OCI-LY1 (cell line): ENCODE results near the gene NUDT4.

Experiments used
- H2AFZ ChIP-seq: fragments of 200-600 bp; sonication (generic), shearing (Covaris generic); 2 replicates; pipeline ENCODE4 v1.6.0; 2014; ENCODE audit warnings: antibody characterized with exemption, mild to moderate bottlenecking, low read length
- H3F3A ChIP-seq: fragments of 200-600 bp; sonication (generic), shearing (Covaris generic); 2 replicates; pipeline ENCODE4 v1.6.0; 2014; ENCODE audit warnings: mild to moderate bottlenecking, antibody characterized with exemption, low read length, moderate library complexity; ENCODE audit not compliant: insufficient read depth
- H3K27ac ChIP-seq: fragments of 200-600 bp; sonication (generic); 2 replicates; pipeline ENCODE4 v1.5.1; 2014; ENCODE audit warnings: low read length, mixed run types, mild to moderate bottlenecking, low read depth; ENCODE audit not compliant: poor library complexity, severe bottlenecking
- H3K27me3 ChIP-seq: fragments of 200-600 bp; sonication (generic); 2 replicates; pipeline ENCODE4 v1.6.0; 2014; ENCODE audit warnings: antibody characterized with exemption, mild to moderate bottlenecking, low read length, moderate library complexity; ENCODE audit not compliant: insufficient read depth
- H3K36me3 ChIP-seq: fragments of 200-600 bp; sonication (generic); 2 replicates; pipeline ENCODE4 v1.6.1; 2014; ENCODE audit warnings: mild to moderate bottlenecking, antibody characterized with exemption, low read length, moderate library complexity, mixed read lengths; ENCODE audit not compliant: insufficient read depth
- H3K4me1 ChIP-seq: fragments of 200-600 bp; sonication (generic); 2 replicates; pipeline ENCODE4 v1.5.1; 2014; ENCODE audit warnings: mild to moderate bottlenecking, low read length, moderate library complexity; ENCODE audit not compliant: insufficient read depth, severe bottlenecking
- H3K4me2 ChIP-seq: fragments of 200-600 bp; sonication (generic), shearing (Covaris generic); 2 replicates; pipeline ENCODE4 v1.6.1; 2014; ENCODE audit warnings: low read length
- H3K4me3 ChIP-seq: fragments of 200-600 bp; sonication (generic); 2 replicates; pipeline ENCODE4 v1.5.1; 2014; ENCODE audit warnings: low read length, low read depth, mild to moderate bottlenecking, mixed read lengths; ENCODE audit not compliant: poor library complexity, severe bottlenecking
- H3K79me2 ChIP-seq: fragments of 200-600 bp; shearing (Covaris generic); 2 replicates; pipeline ENCODE4 v1.6.1; 2016; ENCODE audit warnings: mixed run types, low read length, mixed read lengths; ENCODE audit not compliant: insufficient read depth
- H3K9ac ChIP-seq: fragments of 200-600 bp; sonication (generic), shearing (Covaris generic); 2 replicates; pipeline ENCODE4 v1.6.1; 2014; ENCODE audit warnings: mild to moderate bottlenecking, low read length, mixed read lengths
- H3K9me2 ChIP-seq: fragments of 200-600 bp; sonication (generic), shearing (Covaris generic); 2 replicates; pipeline ENCODE4 v1.6.1; 2014; ENCODE audit warnings: low read depth, mild to moderate bottlenecking, low read length, mixed read lengths
- H3K9me3 ChIP-seq: fragments of 200-600 bp; shearing (Covaris generic); 2 replicates; pipeline ENCODE4 v1.6.1; 2014; ENCODE audit warnings: low read length, mixed read lengths
- H4K20me1 ChIP-seq: fragments of 200-600 bp; sonication (generic), shearing (Covaris generic); 2 replicates; pipeline ENCODE4 v1.6.0; 2016; ENCODE audit warnings: mild to moderate bottlenecking, low read length; ENCODE audit not compliant: insufficient read depth
- CTCF ChIP-seq: fragments of 200-600 bp; sonication (generic), shearing (Covaris generic); IDR thresholded peaks from 2 replicates; pipeline ENCODE4 v1.5.1; 2017; ENCODE audit warnings: mild to moderate bottlenecking, antibody characterized with exemption, low read length, moderate library complexity, mixed read lengths
- EZH2 ChIP-seq: fragments of 200-600 bp; sonication (generic), shearing (Covaris generic); IDR thresholded peaks from 2 replicates; pipeline ENCODE4 v1.8.0; 2017; ENCODE audit warnings: borderline replicate concordance, mixed run types, mild to moderate bottlenecking, antibody characterized with exemption, low read length, moderate library complexity, mixed read lengths

NUDT4 gene

GRCh38 chr12:93451423-93452158 lies 73.9 kb downstream of the NUDT4 start:
- no peak overlapping the region for H3K4me2 ChIP-seq
- H2AFZ ChIP-seq: no peak overlapping the region
- no peaks in the 10 kb centered on the region for H3K9me3 ChIP-seq
- H3K27ac ChIP-seq: no peak overlapping the region
- H3K79me2 ChIP-seq: no peaks in the 10 kb centered on the region
- no peaks in the 10 kb centered on the region for H3F3A ChIP-seq
- H3K36me3 ChIP-seq: no peaks in the 10 kb centered on the region
- H3K4me1 ChIP-seq: peaks cover 3% of the 10 kb centered on the region
- TF ChIP-seq CTCF (no peak), EZH2 (no peak)
- no peak overlapping the region for H3K9ac ChIP-seq
- no peak overlapping the region for H3K4me3 ChIP-seq
- no peaks in the 10 kb centered on the region for H4K20me1 ChIP-seq
- no peaks in the 10 kb centered on the region for H3K27me3 ChIP-seq
- H3K9me2 ChIP-seq: no peaks in the 10 kb centered on the region

- TF ChIP-seq EZH2 (no peak), CTCF (no peak)
- Histone ChIP-seq H3K4me1 (peaks cover 3% of the 10 kb centered on the region), H3K27ac (no peak overlapping the region), H3K9me2 (no peaks in the 10 kb centered on the region), H3K9me3 (no peaks in the 10 kb centered on the region), H4K20me1 (no peaks in the 10 kb centered on the region), H3K4me2 (no peak overlapping the region), H3K9ac (no peak overlapping the region), H3K4me3 (no peak overlapping the region), H3K79me2 (no peaks in the 10 kb centered on the region), H3K36me3 (no peaks in the 10 kb centered on the region), H3K27me3 (no peaks in the 10 kb centered on the region), H3F3A (no peaks in the 10 kb centered on the region), H2AFZ (no peak overlapping the region)
These were observed 75.9 kb downstream of the NUDT4 start for GRCh38 chr12:93453633-93454032.

GRCh38 chr12:93456077-93456476 lies 78.4 kb downstream of the NUDT4 start:
- Histone ChIP-seq H3K27me3 (no peaks in the 10 kb centered on the region), H3K9me3 (no peaks in the 10 kb centered on the region), H3F3A (no peaks in the 10 kb centered on the region), H2AFZ (no peak overlapping the region), H3K4me1 (no peaks in the 10 kb centered on the region), H3K79me2 (no peaks in the 10 kb centered on the region), H4K20me1 (no peaks in the 10 kb centered on the region), H3K9me2 (no peaks in the 10 kb centered on the region), H3K9ac (no peak overlapping the region), H3K27ac (no peak overlapping the region), H3K36me3 (no peaks in the 10 kb centered on the region), H3K4me2 (no peak overlapping the region), H3K4me3 (no peak overlapping the region)
- TF ChIP-seq CTCF: no peak
- TF ChIP-seq EZH2: no peak
